ENCODE data around the gene HOXA3.

GRCh38 chr7:27176962-27177794 lies 24.8 kb upstream of the HOXA3 start:
- TF ChIP-seq, protein P1, sequence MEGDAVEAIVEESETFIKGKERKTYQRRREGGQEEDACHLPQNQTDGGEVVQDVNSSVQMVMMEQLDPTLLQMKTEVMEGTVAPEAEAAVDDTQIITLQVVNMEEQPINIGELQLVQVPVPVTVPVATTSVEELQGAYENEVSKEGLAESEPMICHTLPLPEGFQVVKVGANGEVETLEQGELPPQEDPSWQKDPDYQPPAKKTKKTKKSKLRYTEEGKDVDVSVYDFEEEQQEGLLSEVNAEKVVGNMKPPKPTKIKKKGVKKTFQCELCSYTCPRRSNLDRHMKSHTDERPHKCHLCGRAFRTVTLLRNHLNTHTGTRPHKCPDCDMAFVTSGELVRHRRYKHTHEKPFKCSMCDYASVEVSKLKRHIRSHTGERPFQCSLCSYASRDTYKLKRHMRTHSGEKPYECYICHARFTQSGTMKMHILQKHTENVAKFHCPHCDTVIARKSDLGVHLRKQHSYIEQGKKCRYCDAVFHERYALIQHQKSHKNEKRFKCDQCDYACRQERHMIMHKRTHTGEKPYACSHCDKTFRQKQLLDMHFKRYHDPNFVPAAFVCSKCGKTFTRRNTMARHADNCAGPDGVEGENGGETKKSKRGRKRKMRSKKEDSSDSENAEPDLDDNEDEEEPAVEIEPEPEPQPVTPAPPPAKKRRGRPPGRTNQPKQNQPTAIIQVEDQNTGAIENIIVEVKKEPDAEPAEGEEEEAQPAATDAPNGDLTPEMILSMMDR (IDR thresholded peaks at IDR 0.05), result no peak
- TF ChIP-seq SIN3A (IDR thresholded peaks at IDR 0.05; ENCODE audit: borderline replicate concordance, insufficient read depth, low read depth, low read length) (no peak), POLR2AphosphoS5 (IDR thresholded peaks at IDR 0.05; ENCODE audit: low read depth, low read length) (no peak), TCF7L2 (IDR thresholded peaks at IDR 0.05; ENCODE audit: low read depth, low read length) (no peak), REST (IDR thresholded peaks at IDR 0.05; ENCODE audit: insufficient read depth in 1 of 2, low read depth in 2 of 2, low read length in 1 of 2) (no peak)
